NB4 (cell line): ENCODE data around the gene ANKRD9.

Experiments used
- DNase-seq: peaks from one replicate; pipeline ENCODE4 v3.0.0; 2010; ENCODE audit warnings: low read depth
- H3K4me3 ChIP-seq: one replicate; pipeline ENCODE4 v1.5.1; 2011; ENCODE audit warnings: mild to moderate bottlenecking, low read depth, low read length, moderate library complexity
- MYC ChIP-seq: IDR thresholded peaks from 2 replicates; pipeline ENCODE4 v1.6.1; 2011; ENCODE audit warnings: low read depth, low read length
- POLR2A ChIP-seq: IDR thresholded peaks from 2 replicates; pipeline ENCODE4 v1.6.1; 2011; ENCODE audit warnings: mild to moderate bottlenecking; ENCODE audit not compliant: insufficient read length; ENCODE audit errors: extremely low read depth
- TF ChIP-seq, protein P1 (sequence below): IDR thresholded peaks from one replicate; pipeline ENCODE4 v1.5.1; 2012; ENCODE audit warnings: low read depth, low read length
- TF ChIP-seq, protein P2 (sequence below): IDR thresholded peaks from 2 replicates; pipeline ENCODE4 v1.6.1; 2011; ENCODE audit warnings: low read depth, low read length

Gene ANKRD9

DNA sequence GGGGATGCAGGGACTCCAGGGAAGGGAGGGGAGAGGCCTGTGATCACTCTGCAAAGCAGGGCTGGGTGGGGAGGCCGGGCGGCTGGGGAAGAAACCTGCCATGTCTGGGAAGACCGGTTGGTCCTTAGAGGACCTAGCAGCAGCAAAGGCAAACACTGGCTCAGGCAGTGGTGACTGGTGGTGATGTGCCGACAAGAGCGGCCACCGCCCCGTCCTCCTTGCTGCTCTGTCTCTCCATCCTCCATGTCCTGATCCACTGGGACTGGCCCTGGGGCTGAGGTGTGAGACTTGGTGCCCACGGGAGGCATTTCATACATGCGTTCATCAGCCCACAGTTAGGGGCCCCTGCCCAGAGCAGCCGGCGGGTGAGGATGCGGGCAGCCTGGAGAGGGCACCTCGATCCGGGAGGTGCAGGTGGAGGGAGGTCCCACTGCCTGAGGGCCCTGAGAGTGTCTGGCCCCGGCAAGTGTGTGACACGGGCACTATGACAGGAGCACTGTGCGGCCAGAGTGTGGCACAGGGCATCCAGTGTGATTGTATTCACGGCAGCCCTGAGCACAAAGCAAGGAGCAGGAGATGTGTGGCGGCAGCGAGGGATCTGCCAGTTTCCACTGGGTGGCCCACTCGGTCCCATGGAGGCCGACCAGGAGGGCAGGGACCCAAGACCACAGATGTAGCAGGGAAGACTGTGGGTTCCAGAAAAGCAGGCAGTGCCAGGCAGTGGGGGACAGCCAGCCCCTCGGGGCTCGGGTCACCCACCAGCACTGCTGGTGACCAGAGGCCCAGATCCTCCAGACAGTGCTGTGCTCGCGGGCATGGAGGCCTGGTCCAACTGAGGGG, 13.9 kb downstream of the ANKRD9 start:
- no peak overlapping the region for H3K4me3 ChIP-seq
- no peak for DNase-seq
- TF ChIP-seq, protein P1, sequence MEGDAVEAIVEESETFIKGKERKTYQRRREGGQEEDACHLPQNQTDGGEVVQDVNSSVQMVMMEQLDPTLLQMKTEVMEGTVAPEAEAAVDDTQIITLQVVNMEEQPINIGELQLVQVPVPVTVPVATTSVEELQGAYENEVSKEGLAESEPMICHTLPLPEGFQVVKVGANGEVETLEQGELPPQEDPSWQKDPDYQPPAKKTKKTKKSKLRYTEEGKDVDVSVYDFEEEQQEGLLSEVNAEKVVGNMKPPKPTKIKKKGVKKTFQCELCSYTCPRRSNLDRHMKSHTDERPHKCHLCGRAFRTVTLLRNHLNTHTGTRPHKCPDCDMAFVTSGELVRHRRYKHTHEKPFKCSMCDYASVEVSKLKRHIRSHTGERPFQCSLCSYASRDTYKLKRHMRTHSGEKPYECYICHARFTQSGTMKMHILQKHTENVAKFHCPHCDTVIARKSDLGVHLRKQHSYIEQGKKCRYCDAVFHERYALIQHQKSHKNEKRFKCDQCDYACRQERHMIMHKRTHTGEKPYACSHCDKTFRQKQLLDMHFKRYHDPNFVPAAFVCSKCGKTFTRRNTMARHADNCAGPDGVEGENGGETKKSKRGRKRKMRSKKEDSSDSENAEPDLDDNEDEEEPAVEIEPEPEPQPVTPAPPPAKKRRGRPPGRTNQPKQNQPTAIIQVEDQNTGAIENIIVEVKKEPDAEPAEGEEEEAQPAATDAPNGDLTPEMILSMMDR, result no peak
- TF ChIP-seq POLR2A (no peak), MYC (no peak)
- TF ChIP-seq, protein P2, sequence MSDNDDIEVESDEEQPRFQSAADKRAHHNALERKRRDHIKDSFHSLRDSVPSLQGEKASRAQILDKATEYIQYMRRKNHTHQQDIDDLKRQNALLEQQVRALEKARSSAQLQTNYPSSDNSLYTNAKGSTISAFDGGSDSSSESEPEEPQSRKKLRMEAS, result no peak

DNA sequence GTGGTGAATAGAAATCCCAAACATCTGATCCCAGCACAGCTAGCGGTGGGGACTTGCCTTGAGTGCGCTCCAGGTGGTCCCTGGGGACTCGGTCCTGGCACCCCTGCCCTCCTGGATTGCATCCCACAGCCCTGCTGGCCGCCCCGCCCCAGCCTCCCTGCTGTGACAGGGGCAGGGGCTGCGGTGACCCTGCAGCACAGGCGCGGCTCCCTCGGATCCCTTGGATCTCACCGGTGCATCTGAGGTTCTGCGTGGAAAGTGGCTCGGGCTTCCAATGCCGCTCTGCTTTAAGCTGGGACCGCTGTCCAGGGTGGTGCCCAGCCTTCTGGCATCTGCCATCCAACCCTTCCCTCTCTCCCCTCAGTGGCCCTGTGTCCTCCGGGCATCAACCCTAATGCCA, 16.0 kb downstream of the ANKRD9 start:
- TF ChIP-seq, protein P1, result no peak
- TF ChIP-seq, protein P2, result no peak
- TF ChIP-seq MYC (no peak), POLR2A (no peak)
- no peak for DNase-seq
- no peak overlapping the region for H3K4me3 ChIP-seq

DNA sequence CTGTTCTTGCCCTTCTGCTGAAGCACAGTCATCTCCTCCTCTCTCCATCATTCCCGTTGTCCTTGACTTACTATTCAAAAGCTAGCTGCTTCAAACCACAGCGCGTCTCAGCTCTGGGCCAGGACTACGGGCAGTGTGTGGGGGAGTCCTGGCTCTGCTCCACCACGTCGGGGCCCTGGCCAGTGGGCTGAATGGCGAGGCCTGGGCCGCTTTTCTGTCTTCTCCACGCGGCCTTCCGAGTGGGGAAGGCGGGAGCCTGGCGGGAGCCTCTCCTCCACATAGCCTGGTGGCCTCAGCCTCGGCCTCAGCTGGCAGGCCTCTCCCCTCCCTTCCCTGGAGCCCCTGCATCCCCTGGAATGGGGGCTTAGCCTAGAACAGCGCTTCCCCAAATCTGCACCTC, 16.5 kb downstream of the ANKRD9 start:
- TF ChIP-seq POLR2A (no peak), MYC (no peak)
- TF ChIP-seq, protein P2, result no peak
- TF ChIP-seq, protein P1, result no peak
- DNase-seq, result no peak
- no peak overlapping the region for H3K4me3 ChIP-seq

DNA sequence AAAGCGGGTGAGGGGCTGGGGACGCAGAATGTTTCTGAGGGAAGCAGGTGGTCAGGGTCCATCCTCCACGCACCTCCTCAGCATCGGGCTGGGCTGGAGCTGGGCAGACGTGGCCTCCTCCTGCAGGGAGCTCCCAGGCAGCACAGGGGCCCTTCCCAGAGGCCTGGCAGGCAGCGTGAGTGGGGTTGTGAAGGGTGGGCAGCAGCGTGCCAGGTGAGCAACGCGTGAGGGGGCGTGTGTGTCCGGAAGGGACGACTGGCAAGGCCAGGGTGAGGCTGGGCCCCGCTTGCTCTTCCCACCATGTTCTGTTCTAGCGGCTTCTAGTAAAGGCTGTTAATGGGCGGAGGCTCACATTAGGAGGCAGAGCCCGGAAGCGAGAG, 17.1 kb downstream of the ANKRD9 start:
- DNase-seq, result no peak
- H3K4me3 ChIP-seq, result no peak overlapping the region
- no peak for TF ChIP-seq MYC
- TF ChIP-seq, protein P1, result no peak
- TF ChIP-seq, protein P2, result no peak
- no peak for TF ChIP-seq POLR2A

DNA sequence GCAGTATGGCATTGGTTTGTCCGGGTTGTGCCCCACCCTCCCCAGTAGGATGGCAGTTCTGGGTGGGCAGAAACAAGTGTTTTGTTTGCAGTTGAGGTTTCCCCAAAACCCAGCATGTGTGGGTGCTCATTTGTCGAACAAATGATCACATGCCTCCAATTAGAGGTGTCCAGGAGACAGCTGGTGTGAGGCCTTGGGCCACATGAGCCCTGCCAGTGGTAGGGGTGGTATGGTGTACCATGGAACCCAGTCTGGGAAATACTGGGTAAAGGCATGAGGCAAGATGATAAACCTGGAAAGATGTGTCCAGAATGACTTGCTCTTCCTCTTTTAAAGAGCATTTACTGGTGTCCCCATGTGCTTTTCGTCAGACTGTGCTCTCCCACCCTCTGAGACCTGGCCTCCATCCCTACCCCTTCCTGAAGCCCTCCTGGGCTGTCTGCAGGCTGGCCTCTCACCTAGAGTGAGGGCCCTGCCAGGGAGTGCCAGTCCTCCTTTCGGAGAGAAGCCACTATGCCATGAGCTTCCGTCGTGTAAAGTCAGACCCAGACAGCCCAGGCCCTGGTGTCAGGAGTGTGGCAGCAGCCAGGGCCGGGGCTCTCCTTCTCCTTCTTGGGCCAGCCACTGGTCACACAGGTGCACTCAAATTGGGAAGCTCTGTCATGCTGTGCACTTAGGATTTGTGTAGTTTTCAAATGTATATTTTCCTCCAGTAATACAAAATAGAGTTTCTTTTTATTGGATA, 17.6 kb downstream of the ANKRD9 start:
- H3K4me3 ChIP-seq, result no peak overlapping the region
- TF ChIP-seq POLR2A (no peak), MYC (no peak)
- TF ChIP-seq, protein P1, result no peak
- TF ChIP-seq, protein P2, result no peak
- no peak for DNase-seq
